T-helper 1 cell (primary cell): ENCODE results near the gene DCUN1D4.
A peak's percentile ranks its signal among the peaks of the same experiment; 100 is the strongest.
"Not testable (repeated sequence)": the region's sequence is repeated elsewhere in the genome, so short reads cannot be mapped to it uniquely, and the experiment has no call there.

Source experiments
- DNase-seq, 5 donors: peaks; one replicate each; pipeline ENCODE4 v3.0.0-alpha.2; 2012 to 2020

DCUN1D4 gene

DNA sequence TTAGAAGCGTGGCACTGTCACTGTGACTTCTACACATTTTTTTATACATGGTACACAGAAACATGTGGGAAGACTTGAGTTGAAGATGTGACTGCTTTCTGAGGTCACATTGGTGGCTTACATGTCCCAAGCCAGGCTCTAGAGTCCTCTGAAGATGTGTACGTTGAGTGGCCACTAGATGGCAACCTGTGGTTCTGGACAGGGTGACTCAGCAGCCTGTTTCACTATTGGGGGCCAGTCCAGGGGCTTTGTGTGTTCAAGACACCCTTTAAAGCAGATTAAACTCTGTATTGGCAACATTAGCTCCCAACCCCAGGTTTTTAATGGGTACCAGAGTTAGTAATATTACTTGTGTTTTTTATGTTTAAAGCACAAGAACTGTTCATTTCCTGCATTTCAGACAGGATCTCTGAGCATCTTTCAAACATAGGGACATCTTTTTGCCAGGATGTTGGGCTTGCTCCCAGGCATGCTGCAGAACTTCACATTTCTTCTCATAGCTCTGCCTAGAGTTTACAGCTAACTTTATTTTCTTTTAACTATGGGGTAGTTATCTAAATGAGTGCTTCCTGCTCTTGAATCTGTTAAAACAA lies 53.0 kb downstream of the DCUN1D4 start:
- DNase-seq, result peak; percentile 11 to 69 (median 21)

DNA sequence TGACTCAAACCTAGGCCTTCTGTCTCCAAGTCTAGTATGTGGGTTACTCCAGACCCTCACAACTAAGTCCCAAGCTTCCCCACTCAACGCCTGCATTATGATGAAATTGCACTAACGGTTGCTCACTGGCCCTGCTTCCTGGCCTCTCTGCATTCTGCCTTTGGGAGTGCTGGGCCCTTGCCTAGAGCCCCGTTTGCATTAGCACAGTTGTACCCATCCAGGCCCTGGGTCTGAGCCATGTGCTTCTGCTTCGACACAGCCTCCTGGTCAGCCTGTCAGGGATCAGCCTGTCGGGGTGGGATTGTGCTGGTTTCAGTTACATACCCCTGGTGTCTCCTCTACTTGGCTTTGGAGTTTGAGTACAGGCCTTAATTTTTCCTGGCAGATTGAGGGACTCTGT lies 58.4 kb downstream of the DCUN1D4 start:
- DNase-seq, result no peak

DNA sequence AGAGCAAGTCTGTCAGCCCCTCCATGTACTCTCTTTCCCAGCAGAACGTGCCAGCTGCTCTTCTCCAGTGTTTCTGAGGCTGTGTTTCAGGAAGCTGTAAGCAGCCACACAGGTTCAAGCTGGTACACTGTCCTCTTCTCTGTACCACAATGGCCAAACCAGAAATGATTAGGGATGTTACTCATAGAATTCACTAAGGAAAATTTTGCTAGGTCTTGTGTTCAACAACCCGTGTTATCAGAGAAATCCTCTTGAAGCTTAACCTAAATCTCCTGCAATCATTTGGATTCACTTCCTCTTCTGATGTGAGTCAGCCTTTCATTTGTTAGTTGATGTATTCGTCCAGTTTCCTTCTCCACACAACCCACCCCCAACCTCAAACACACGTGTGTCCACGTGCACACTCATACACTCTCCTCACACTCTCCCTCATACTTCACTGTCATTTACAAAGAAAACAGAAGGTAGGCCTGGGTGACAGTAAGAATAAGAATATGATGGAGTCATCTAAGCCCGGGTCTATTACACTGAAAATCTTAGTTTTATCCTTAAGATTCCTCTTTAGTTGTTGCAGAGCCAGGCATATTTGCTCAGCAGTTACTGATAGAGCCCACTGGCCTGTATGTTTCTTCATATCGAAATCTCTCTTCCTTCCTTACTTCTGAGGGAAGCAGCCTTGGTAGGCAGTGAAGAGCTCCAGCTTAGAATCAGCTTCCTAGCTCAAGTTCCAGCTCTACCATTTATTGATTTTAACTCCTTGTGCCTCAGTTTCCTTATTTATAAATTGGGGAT lies 63.4 kb downstream of the DCUN1D4 start:
- peak in 1 of 5 donors; percentile 22 for DNase-seq

- no peak for DNase-seq
These were observed 64.2 kb downstream of the DCUN1D4 start for GRCh38 chr4:51907006-51907669.

DNA sequence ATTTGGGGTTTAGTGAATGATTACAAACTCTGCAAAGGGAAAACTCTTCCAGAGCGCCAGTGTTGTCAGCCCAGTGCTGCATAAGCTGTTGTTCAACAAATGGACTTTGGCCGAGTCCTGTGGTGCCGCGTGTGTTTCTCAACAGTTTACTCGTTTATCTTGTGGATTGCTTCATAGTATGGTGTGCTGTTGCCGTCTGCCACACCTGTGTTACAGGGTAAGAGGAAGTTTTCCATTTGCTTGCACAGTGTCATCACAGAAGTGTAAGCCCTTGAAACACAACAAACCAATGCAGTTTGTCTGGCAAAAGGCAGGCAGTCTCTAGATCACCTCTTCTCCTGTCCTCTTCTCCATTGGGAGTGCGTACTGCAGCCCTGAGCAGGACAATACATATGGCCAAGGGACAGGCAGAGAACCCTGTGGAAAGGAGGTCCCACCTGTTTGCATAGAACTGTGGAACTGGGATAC lies 66.3 kb downstream of the DCUN1D4 start:
- DNase-seq, result no peak

GRCh38 chr4:51918251-51918650 lies 75.3 kb downstream of the DCUN1D4 start:
- DNase-seq, result no peak

- DNase-seq, result no peak
These were observed 80.4 kb downstream of the DCUN1D4 start for GRCh38 chr4:51923343-51923742.

DNA sequence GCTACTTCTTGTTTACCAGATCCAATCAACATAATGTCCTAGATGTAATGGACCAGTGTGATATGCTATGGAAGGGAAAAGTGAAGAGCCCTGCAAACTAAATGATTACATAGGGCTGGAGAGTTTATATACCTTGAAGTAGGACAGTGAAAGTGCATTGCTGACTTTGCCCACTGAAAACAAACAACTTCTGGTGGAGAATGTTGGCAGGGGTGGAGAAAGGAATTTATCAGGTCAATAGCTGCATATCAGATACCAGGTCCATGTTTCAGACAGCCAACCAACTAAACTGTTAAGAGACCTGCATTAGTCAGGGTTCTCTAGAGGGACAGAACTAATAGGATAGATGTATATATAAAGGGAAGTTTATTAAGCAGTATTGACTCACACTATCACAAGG lies 82.4 kb downstream of the DCUN1D4 start:
- no peak for DNase-seq

GRCh38 chr4:51930557-51930956 lies 87.6 kb downstream of the DCUN1D4 start:
- DNase-seq, result no peak

DNA sequence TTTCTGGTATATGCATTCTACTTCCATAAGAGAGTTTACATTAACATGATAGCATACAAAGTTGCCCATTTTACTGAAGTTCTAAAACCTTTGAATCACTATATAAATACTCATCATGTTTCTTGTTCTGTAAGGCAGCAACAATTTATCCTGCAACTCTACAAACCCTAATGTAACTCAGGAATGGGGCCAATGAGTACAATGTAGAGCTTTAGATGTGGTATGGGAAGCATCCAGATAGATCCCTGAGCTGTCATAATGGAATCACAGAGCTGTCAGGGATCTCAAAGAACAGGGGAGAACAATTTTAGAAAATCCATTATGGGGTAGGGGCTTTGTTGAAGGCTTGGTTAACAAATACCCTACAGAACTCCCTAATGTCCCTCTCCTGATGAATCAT lies 88.5 kb downstream of the DCUN1D4 start:
- DNase-seq, result no peak

GRCh38 chr4:51932261-51932660 lies 89.3 kb downstream of the DCUN1D4 start:
- no peak for DNase-seq

GRCh38 chr4:51932684-51933083 lies 89.7 kb downstream of the DCUN1D4 start:
- no peak for DNase-seq

DNA sequence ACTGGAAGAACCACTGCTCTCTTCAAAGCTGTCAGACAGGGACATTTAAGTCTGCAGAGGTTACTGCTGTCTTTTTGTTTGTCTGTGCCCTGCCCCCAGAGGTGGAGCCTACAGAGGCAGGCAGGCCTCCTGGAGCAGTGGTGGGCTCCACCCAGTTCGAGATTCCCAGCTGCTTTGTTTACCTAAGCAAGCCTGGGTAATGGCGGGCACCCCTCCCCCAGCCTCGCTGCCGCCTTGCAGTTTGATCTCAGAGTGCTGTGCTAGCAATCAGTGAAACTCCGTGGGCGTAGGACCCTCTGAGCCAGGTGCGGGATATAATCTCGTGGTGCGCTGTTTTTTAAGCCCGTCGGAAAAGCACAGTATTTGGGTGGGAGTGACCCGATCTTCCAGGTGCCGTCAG lies 97.5 kb downstream of the DCUN1D4 start:
- DNase-seq, result not testable (repeated sequence)

- no peak for DNase-seq
These were observed 99.3 kb downstream of the DCUN1D4 start for GRCh38 chr4:51942108-51942832.

DNA sequence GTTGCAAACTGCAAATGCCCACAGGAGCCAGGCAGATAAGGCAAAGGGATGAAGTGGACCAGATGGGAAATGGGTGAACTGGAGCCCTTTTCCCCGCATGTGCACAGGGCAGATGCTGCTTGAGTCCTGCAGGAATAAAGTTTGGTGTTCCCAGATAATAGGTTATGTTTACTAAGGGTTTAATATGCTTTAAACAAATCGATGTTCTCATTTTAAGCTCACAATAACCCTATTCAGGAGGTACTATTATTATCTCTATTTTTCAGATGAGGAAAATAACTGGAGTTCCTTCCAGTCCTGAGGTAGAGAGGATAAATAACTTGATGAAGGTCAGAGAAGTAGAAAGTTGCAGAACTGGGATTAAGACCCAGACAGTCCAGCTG lies 99.9 kb downstream of the DCUN1D4 start:
- DNase-seq, result no peak

DNA sequence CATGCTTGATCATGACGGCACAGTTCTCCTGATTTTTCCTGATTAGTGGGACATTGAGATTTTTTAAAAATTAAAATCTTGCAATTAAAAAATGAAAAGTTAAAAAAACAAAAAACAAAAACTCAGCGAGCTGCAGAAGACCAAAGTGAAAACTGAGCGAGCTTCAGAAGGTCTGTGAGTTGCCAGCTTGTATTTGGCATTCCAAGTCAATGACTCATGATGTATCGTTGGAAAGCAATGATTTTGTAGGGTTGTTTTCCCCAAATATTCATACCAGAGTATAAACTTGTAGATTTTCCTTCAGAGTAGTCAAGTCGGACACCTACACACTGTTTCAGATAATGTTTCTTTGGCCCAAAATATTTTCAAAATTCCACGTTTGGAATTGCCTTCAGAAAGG lies 100.3 kb downstream of the DCUN1D4 start:
- no peak for DNase-seq

- no peak for DNase-seq
These were observed 115.4 kb downstream of the DCUN1D4 start for GRCh38 chr4:51958199-51958968.

DNA sequence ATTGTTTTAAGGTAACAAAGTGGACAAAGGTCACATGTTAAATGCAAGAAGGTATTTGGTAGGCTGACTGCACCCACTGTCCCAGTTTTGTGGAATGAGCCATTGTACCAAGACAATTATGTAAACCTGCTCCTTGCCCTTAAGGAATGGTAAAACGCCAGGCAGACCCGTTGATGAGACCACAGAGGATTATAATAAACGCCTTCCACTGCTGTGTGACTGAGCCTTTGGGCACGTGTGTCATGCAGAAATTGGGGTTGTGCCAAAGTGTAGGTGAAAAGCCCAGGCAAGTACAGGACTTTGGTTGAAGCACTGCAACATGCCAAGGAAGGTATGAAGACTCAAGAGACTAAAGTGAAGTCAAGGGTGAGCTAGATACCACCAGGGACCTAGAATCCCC lies 117.5 kb downstream of the DCUN1D4 start:
- DNase-seq, result no peak

GRCh38 chr4:51963841-51964517 lies 121.0 kb downstream of the DCUN1D4 start:
- no peak for DNase-seq

DNA sequence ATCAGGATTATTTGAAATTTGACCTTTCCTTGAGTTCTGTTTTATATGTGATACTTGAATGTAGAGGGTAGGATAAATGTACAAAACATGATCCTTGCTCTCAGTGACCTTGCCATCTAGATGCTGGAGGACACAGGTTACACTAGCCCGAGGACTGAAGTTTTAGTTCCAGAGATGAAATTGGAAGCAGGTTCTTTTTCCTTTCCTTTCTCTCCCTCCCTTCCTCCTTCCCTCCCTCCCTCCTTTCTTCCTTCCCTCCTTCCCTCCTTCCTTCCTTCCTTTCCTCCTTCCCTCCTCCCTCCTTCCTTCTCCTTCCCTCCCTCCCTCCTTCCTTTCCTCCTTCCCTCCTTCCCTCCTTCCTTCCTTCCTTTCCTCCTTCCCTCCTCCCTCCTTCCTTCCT lies 122.9 kb downstream of the DCUN1D4 start:
- no peak for DNase-seq
